CD14-positive monocyte (primary cell): Measurements from ENCODE around the gene VWA1. TPM values are rescaled to one million over a fixed set of nuclear protein-coding genes. Genes with fewer than 3 reads are reported as not detected.

ENCODE experiments used
- DNase-seq, 3 donors: peaks; one replicate each; pipeline ENCODE4 v3.0.0-alpha.2; 2011 to 2022
- H2AFZ ChIP-seq: 2 replicates; pipeline ENCODE4 v1.6.0; 2012; ENCODE audit warnings: mild to moderate bottlenecking, low read depth, low read length, inconsistent platforms; ENCODE audit not compliant: insufficient read depth, poor library complexity, severe bottlenecking
- H3K27ac ChIP-seq, 2 donors: 1 replicate in 1 of 2; 2 replicates in 1 of 2; pipeline ENCODE4 v1.5.1; 2012 to 2013; ENCODE audit warnings: low read length in 2 of 2, control low read depth in 1 of 2, inconsistent platforms in 1 of 2, low read depth in 1 of 2, mild to moderate bottlenecking in 1 of 2
- H3K27me3 ChIP-seq, 2 donors: one replicate each; pipeline versions ENCODE4 v1.6.0 to v1.6.1; 2011 to 2013; ENCODE audit warnings: low read length in 2 of 2; ENCODE audit not compliant: control insufficient read depth in 2 of 2, insufficient read depth in 2 of 2
- H3K36me3 ChIP-seq, 2 donors: replicated peaks in 1 of 2; 1 replicate in 1 of 2; 2 replicates in 1 of 2; pipeline versions ENCODE4 v1.5.1 to v1.6.1; 2012 to 2013; ENCODE audit warnings: low read length in 2 of 2, control low read depth in 1 of 2, inconsistent platforms in 1 of 2, mild to moderate bottlenecking in 1 of 2; ENCODE audit not compliant: insufficient read depth in 2 of 2, control insufficient read depth in 1 of 2
- H3K4me1 ChIP-seq, 2 donors: 1 replicate in 1 of 2; 2 replicates in 1 of 2; pipeline versions ENCODE4 v1.5.1 to v1.6.1; 2012 to 2013; ENCODE audit warnings: low read length in 2 of 2, control low read depth in 1 of 2, inconsistent platforms in 1 of 2, mild to moderate bottlenecking in 1 of 2, moderate library complexity in 1 of 2; ENCODE audit not compliant: insufficient read depth in 2 of 2, control insufficient read depth in 1 of 2
- H3K4me2 ChIP-seq: replicated peaks from 2 replicates; pipeline ENCODE3; 2012; ENCODE audit warnings: low read length, moderate library complexity, mild to moderate bottlenecking; ENCODE audit not compliant: poor library complexity, severe bottlenecking; ENCODE audit errors: extremely low read depth
- H3K4me3 ChIP-seq, 3 experiments: fragments of 200-600 bp in 1 of 3; sonication (generic) in 1 of 3; replicated peaks in 1 of 3; 1 replicate in 2 of 3; 2 replicates in 1 of 3; pipeline ENCODE4 v1.5.1; 2011 to 2013; ENCODE audit warnings: low read length in 3 of 3, mild to moderate bottlenecking in 3 of 3, control low read depth in 2 of 3, low read depth in 2 of 3, inconsistent platforms in 1 of 3, moderate library complexity in 1 of 3
- H3K79me2 ChIP-seq: 2 replicates; pipeline ENCODE4 v1.6.0; 2012; ENCODE audit warnings: mild to moderate bottlenecking, control low read depth, inconsistent platforms, low read length, moderate library complexity; ENCODE audit not compliant: insufficient read depth
- H3K9ac ChIP-seq: 2 replicates; pipeline ENCODE4 v1.6.0; 2017; ENCODE audit warnings: low read length, mild to moderate bottlenecking; ENCODE audit not compliant: insufficient read depth, poor library complexity, severe bottlenecking
- H3K9me3 ChIP-seq, 2 donors: replicated peaks in 1 of 2; 1 replicate in 1 of 2; 2 replicates in 1 of 2; pipeline versions ENCODE4 v1.5.1 to v1.6.1; 2012 to 2013; ENCODE audit warnings: low read length in 2 of 2, control low read depth in 1 of 2; ENCODE audit not compliant: control insufficient read depth in 1 of 2, insufficient read depth in 1 of 2
- H4K20me1 ChIP-seq: 2 replicates; pipeline ENCODE4 v1.6.0; 2012; ENCODE audit warnings: mild to moderate bottlenecking, low read length, control low read depth, moderate library complexity; ENCODE audit not compliant: insufficient read depth
- H3K27ac Mint-ChIP-seq, 7 donors: one replicate each; pipeline ENCODE4 v1.8.0; 2020; ENCODE audit warnings: mild to moderate bottlenecking in 7 of 7, mixed read lengths in 7 of 7, moderate library complexity in 6 of 7, inconsistent platforms in 2 of 7
- H3K27me3 Mint-ChIP-seq, 3 donors: one replicate each; pipeline ENCODE4 v1.8.0; 2021 to 2022; ENCODE audit warnings: low read depth in 3 of 3, mild to moderate bottlenecking in 3 of 3, mixed read lengths in 3 of 3, moderate library complexity in 3 of 3, inconsistent platforms in 1 of 3
- H3K36me3 Mint-ChIP-seq, 2 donors: one replicate each; pipeline ENCODE4 v1.8.0; 2020; ENCODE audit warnings: mixed read lengths in 2 of 2, inconsistent platforms in 1 of 2, mild to moderate bottlenecking in 1 of 2
- H3K4me1 Mint-ChIP-seq: one replicate; pipeline ENCODE4 v1.8.0; 2020; ENCODE audit warnings: mild to moderate bottlenecking, mixed read lengths
- H3K4me3 Mint-ChIP-seq, 2 donors: one replicate each; pipeline ENCODE4 v1.8.0; 2020; ENCODE audit warnings: mild to moderate bottlenecking in 2 of 2, mixed read lengths in 2 of 2, moderate library complexity in 1 of 2
- H3K9me3 Mint-ChIP-seq, 7 donors: one replicate each; pipeline ENCODE4 v1.8.0; 2020 to 2022; ENCODE audit warnings: mixed read lengths in 7 of 7, mild to moderate bottlenecking in 6 of 7, moderate library complexity in 6 of 7, inconsistent platforms in 2 of 7
- CTCF ChIP-seq: fragments of 200-600 bp; IDR thresholded peaks from one replicate; pipeline ENCODE4 v1.8.0; 2022; ENCODE audit warnings: antibody characterized with exemption, mild to moderate bottlenecking
- WGBS: methylation state at CpG from one replicate; pipeline ENCODE4 v1.1.5; 2013; ENCODE audit warnings: missing lambda C conversion rate; ENCODE audit not compliant: insufficient coverage; 5-methylcytosine and 5-hydroxymethylcytosine counted together
- intact Hi-C, 2 donors: fragments of 100-400 bp; cut with micrococcal nuclease; formaldehyde crosslinking; loops; one replicate each; pipeline versions ENCODE4 v1.15.0 to v1.15.1; 2023
- polyA plus RNA-seq, 3 donors: library from polyadenylated mRNA; depleted of rRNA in 1 of 3; unstranded in 2 of 3; stranded (reverse) in 1 of 3; fragments of 300-500 nt in 2 of 3; fragments of >200 nt in 1 of 3; fragmentation: Illumina TruSeq in 2 of 3; gene quantifications; 1 replicate in 2 of 3; 2 replicates in 1 of 3; pipeline ENCODE4 v1.2.3, GENCODE V29; 2012 to 2021

The VWA1 gene
- polyA plus RNA-seq, 3 donors = not detected

- no peak overlapping the region for H3K27ac ChIP-seq
- no peak overlapping the region for H3K27ac Mint-ChIP-seq
- no peaks in the 10 kb centered on the region for H4K20me1 ChIP-seq
- DNase-seq = no peak
- peak overlapping the region; percentile 48 to 76 for H3K4me3 Mint-ChIP-seq
- H3K36me3 Mint-ChIP-seq = peaks cover 1 to 2% of the 10 kb centered on the region in 2 donors
- H3K4me1 ChIP-seq = peaks cover 8 to 18% of the 10 kb centered on the region in 2 donors
- 77% methylated on average over 2 of the region's 4 CpGs for WGBS
- no peak overlapping the region for H3K4me3 ChIP-seq
- intact Hi-C loops = no loop called here
- H3K9ac ChIP-seq = no peak overlapping the region
- peaks cover 37 to 89% (median 54%) of the 10 kb centered on the region in 3 donors for H3K27me3 Mint-ChIP-seq
- no peaks in the 10 kb centered on the region for H3K36me3 ChIP-seq
- TF ChIP-seq CTCF = no peak
- peaks cover 19 to 60% of the 10 kb centered on the region in 2 donors for H3K27me3 ChIP-seq
- no peak overlapping the region for H2AFZ ChIP-seq
- H3K79me2 ChIP-seq = no peaks in the 10 kb centered on the region
- H3K4me2 ChIP-seq = no peak overlapping the region
- H3K9me3 Mint-ChIP-seq = peaks cover 0 to 8% (median 0%) of the 10 kb centered on the region in 7 donors
- peaks cover 0 to 6% of the 10 kb centered on the region in 2 donors for H3K9me3 ChIP-seq
- peaks cover 12% of the 10 kb centered on the region for H3K4me1 Mint-ChIP-seq
These were observed 725 bp upstream of the VWA1 start for GRCh38 chr1:1434824-1435105.

GRCh38 chr1:1435911-1436629, 580 bp downstream of the VWA1 start:
- peaks cover 19 to 53% of the 10 kb centered on the region in 2 donors for H3K27me3 ChIP-seq
- peak overlapping the region; percentile 15 for H3K9ac ChIP-seq
- peaks cover 12% of the 10 kb centered on the region for H3K4me1 Mint-ChIP-seq
- peaks cover 1 to 2% of the 10 kb centered on the region in 2 donors for H3K36me3 Mint-ChIP-seq
- peaks cover 30 to 83% (median 47%) of the 10 kb centered on the region in 3 donors for H3K27me3 Mint-ChIP-seq
- no peak overlapping the region for H3K27ac ChIP-seq
- no peaks in the 10 kb centered on the region for H4K20me1 ChIP-seq
- WGBS = 22% methylated on average over 39 of the region's 40 CpGs
- peaks cover 8 to 18% of the 10 kb centered on the region in 2 donors for H3K4me1 ChIP-seq
- H3K9me3 ChIP-seq = peaks cover 0 to 6% of the 10 kb centered on the region in 2 donors
- peak overlapping the region; percentile 60 to 84 for H3K4me3 Mint-ChIP-seq
- no peaks in the 10 kb centered on the region for H3K36me3 ChIP-seq
- H3K4me3 ChIP-seq = peak overlapping the region in 1 of 3 experiments; percentile 51
- peak overlapping the region in 1 of 7 donors; percentile 30 for H3K27ac Mint-ChIP-seq
- H2AFZ ChIP-seq = no peak overlapping the region
- TF ChIP-seq CTCF = no peak
- H3K79me2 ChIP-seq = no peaks in the 10 kb centered on the region
- peaks cover 0 to 8% (median 0%) of the 10 kb centered on the region in 7 donors for H3K9me3 Mint-ChIP-seq
- peak overlapping the region; percentile 68 for H3K4me2 ChIP-seq
- DNase-seq = no peak
- intact Hi-C loops = no loop called here
